ENCODE measurements around the gene CDON. TPM values are rescaled to one million over a fixed set of nuclear protein-coding genes. Genes with fewer than 3 reads are reported as not detected.

CDON gene
- total RNA-seq, 1 experiment from 2014 or later = 0.91 TPM

GRCh38 chr11:125955856-125956255, 106.8 kb downstream of the CDON start:
- Mint-ChIP-seq H3K4me3 (ENCODE audit: unreplicated experiment) (no peak overlapping the region), H3K36me3 (ENCODE audit: insufficient read depth, unreplicated experiment) (no peaks in the 10 kb centered on the region), H3K27ac (ENCODE audit: low read depth, unreplicated experiment) (no peak overlapping the region), H3K27me3 (ENCODE audit: insufficient read depth, unreplicated experiment) (no peaks in the 10 kb centered on the region), H3K9me3 (ENCODE audit: unreplicated experiment) (no peaks in the 10 kb centered on the region), H3K4me1 (ENCODE audit: insufficient read depth, unreplicated experiment) (peaks cover 12% of the 10 kb centered on the region)
- no TSS peak for BruUV-seq (replicated peaks)
- CTCF ChIA-PET = interaction anchor here (0.6 to 2.9 kb wide), 4 partner anchors 32 to 611 kb away, joined by 3 to 14 read pairs (median 4); no protein-coding TSS in a partner anchor
- no peak for DNase-seq (ENCODE audit: unreplicated experiment)
- no peak for TF ChIP-seq CTCF (IDR thresholded peaks at IDR 0.05; ENCODE audit: unreplicated experiment)
- intact Hi-C loops (cut with micrococcal nuclease) = no loop called here
- POLR2A ChIA-PET = no interaction called here

GRCh38 chr11:125954945-125955640, 107.6 kb downstream of the CDON start:
- BruUV-seq (replicated peaks) = no TSS peak
- ChIA-PET POLR2A (interaction anchor here (1.1 kb wide), 1 partner anchor 14 kb away, joined by 3 read pairs; no protein-coding TSS in a partner anchor), CTCF (interaction anchor here (0.8 to 2.9 kb wide), 5 partner anchors 13 to 160 kb away, joined by 4 to 14 read pairs (median 6); no protein-coding TSS in a partner anchor)
- no peaks in the 10 kb centered on the region for H3K27me3 Mint-ChIP-seq (ENCODE audit: insufficient read depth, unreplicated experiment)
- TF ChIP-seq CTCF (IDR thresholded peaks at IDR 0.05; ENCODE audit: unreplicated experiment) = no peak
- H3K27ac Mint-ChIP-seq (ENCODE audit: low read depth, unreplicated experiment) = no peak overlapping the region
- no peaks in the 10 kb centered on the region for H3K36me3 Mint-ChIP-seq (ENCODE audit: insufficient read depth, unreplicated experiment)
- no peak overlapping the region for H3K4me3 Mint-ChIP-seq (ENCODE audit: unreplicated experiment)
- intact Hi-C loops (cut with micrococcal nuclease) = no loop called here
- peaks cover 12% of the 10 kb centered on the region for H3K4me1 Mint-ChIP-seq (ENCODE audit: insufficient read depth, unreplicated experiment)
- H3K9me3 Mint-ChIP-seq (ENCODE audit: unreplicated experiment) = no peaks in the 10 kb centered on the region
- no peak for DNase-seq (ENCODE audit: unreplicated experiment)

- BruUV-seq (replicated peaks) = no TSS peak
- Mint-ChIP-seq H3K36me3 (ENCODE audit: insufficient read depth, unreplicated experiment) (no peaks in the 10 kb centered on the region), H3K27me3 (ENCODE audit: insufficient read depth, unreplicated experiment) (no peaks in the 10 kb centered on the region), H3K9me3 (ENCODE audit: unreplicated experiment) (no peaks in the 10 kb centered on the region), H3K4me1 (ENCODE audit: insufficient read depth, unreplicated experiment) (peaks cover 12% of the 10 kb centered on the region), H3K4me3 (ENCODE audit: unreplicated experiment) (no peak overlapping the region), H3K27ac (ENCODE audit: low read depth, unreplicated experiment) (peak overlapping the region; percentile 26)
- ChIA-PET CTCF (interaction anchor here (1.0 to 2.4 kb wide), 4 partner anchors 13 to 239 kb away, joined by 4 to 12 read pairs (median 5); no protein-coding TSS in a partner anchor), POLR2A (interaction anchor here (1.1 to 1.3 kb wide), 3 partner anchors 9 to 22 kb away, joined by 3 to 6 read pairs (median 3); no protein-coding TSS in a partner anchor)
- intact Hi-C loops (cut with micrococcal nuclease) = no loop called here
- TF ChIP-seq CTCF (IDR thresholded peaks at IDR 0.05; ENCODE audit: unreplicated experiment) = no peak
- DNase-seq (ENCODE audit: unreplicated experiment) = no peak
Measured at GRCh38 chr11:125954123-125954944, 108.3 kb downstream of the CDON start.

- CTCF ChIA-PET = interaction anchor here (0.7 to 2.4 kb wide), 5 partner anchors 12 to 240 kb away, joined by 3 to 12 read pairs (median 4); no protein-coding TSS in a partner anchor
- H3K4me3 Mint-ChIP-seq (ENCODE audit: unreplicated experiment) = no peak overlapping the region
Measured at GRCh38 chr11:125953401-125953935, 109.2 kb downstream of the CDON start.

More at GRCh38 chr11:125953401-125953935, 109.2 kb downstream of the CDON start:
- Mint-ChIP-seq H3K9me3 (ENCODE audit: unreplicated experiment) (no peaks in the 10 kb centered on the region), H3K36me3 (ENCODE audit: insufficient read depth, unreplicated experiment) (no peaks in the 10 kb centered on the region), H3K4me1 (ENCODE audit: insufficient read depth, unreplicated experiment) (peaks cover 12% of the 10 kb centered on the region), H3K27ac (ENCODE audit: low read depth, unreplicated experiment) (no peak overlapping the region), H3K27me3 (ENCODE audit: insufficient read depth, unreplicated experiment) (no peaks in the 10 kb centered on the region)
- no peak for DNase-seq (ENCODE audit: unreplicated experiment)
- no peak for TF ChIP-seq CTCF (IDR thresholded peaks at IDR 0.05; ENCODE audit: unreplicated experiment)
- intact Hi-C loops (cut with micrococcal nuclease) = no loop called here
- BruUV-seq (replicated peaks) = no TSS peak
- POLR2A ChIA-PET = interaction anchor here (1.1 to 1.3 kb wide), 3 partner anchors 10 to 23 kb away, joined by 3 to 6 read pairs (median 3); no protein-coding TSS in a partner anchor

All from MCF 10A (cell line).